ENCODE measurements around the gene PRIMA1. TPM values are rescaled to one million over a fixed set of nuclear protein-coding genes. Genes with fewer than 3 reads are reported as not detected.

The PRIMA1 gene
- total and polyA plus RNA-seq, 2 donors (not counting 1 experiment from before 2014, with no cell fraction given): not detected

- Histone ChIP-seq H3K9me3 (ENCODE audit: control extremely low read depth in 1 of 3, control insufficient read depth in 2 of 3, insufficient read depth in 1 of 3, low read length in 2 of 3) (peaks cover 0 to 3% (median 0%) of the 10 kb centered on the region in 3 donors), H3K36me3 (replicated peaks in 1 of 2; ENCODE audit: control extremely low read depth in 1 of 2, control insufficient read depth in 1 of 2, extremely low read depth in 1 of 2, insufficient read depth in 2 of 2, low read length in 1 of 2) (no peaks in the 10 kb centered on the region), H3K79me2 (ENCODE audit: control insufficient read depth, insufficient read depth, low read length) (no peaks in the 10 kb centered on the region), H3K27ac (ENCODE audit: low read length in 2 of 2) (no peak overlapping the region), H3K4me3 (ENCODE audit: control extremely low read depth in 1 of 5, extremely low read depth in 1 of 5, insufficient read depth in 1 of 5, low read depth in 2 of 5, low read length in 4 of 5) (no peak overlapping the region), H3K9ac (ENCODE audit: low read length) (no peak overlapping the region), H3K4me1 (ENCODE audit: control insufficient read depth in 2 of 2, insufficient read depth in 2 of 2, low read length in 2 of 2) (no peaks in the 10 kb centered on the region), H3K27me3 (replicated peaks in 1 of 4; ENCODE audit: control extremely low read depth in 1 of 4, control insufficient read depth in 3 of 4, insufficient read depth in 4 of 4, low read length in 3 of 4) (no peaks in the 10 kb centered on the region), H4K20me1 (ENCODE audit: control insufficient read depth, insufficient read depth, low read length, poor library complexity, severe bottlenecking) (no peaks in the 10 kb centered on the region), H2AFZ (ENCODE audit: insufficient read depth, low read depth, low read length, poor library complexity, severe bottlenecking) (no peak overlapping the region), H3K4me2 (replicated peaks; ENCODE audit: low read depth, low read length, poor library complexity, severe bottlenecking) (no peak overlapping the region)
- no peak overlapping the region for H3K27ac Mint-ChIP-seq
- ATAC-seq (ENCODE audit: low read depth) (no peak), DNase-seq (no peak)
- H3K27me3 Mint-ChIP-seq: peaks cover 9% of the 10 kb centered on the region
- CTCF ChIA-PET: no interaction called here
- no peaks in the 10 kb centered on the region for H3K4me1 Mint-ChIP-seq
- H3K4me3 Mint-ChIP-seq: no peak overlapping the region
- intact Hi-C loops (cut with micrococcal nuclease): no loop called here
- WGBS (ENCODE audit: insufficient coverage): 91% methylated on average over 7 of the region's 7 CpGs
- TF ChIP-seq CTCF (IDR thresholded peaks at IDR 0.05): no peak
- TF ChIP-seq EZH2 (IDR thresholded peaks at IDR 0.05; ENCODE audit: borderline replicate concordance, insufficient read depth, low read depth, low read length, poor library complexity, severe bottlenecking): no peak
- H3K9me3 Mint-ChIP-seq (ENCODE audit: insufficient read depth): no peaks in the 10 kb centered on the region
- POLR2A ChIA-PET: no interaction called here
These were observed 73.7 kb downstream of the PRIMA1 start for GRCh38 chr14:93714605-93715004.

GRCh38 chr14:93713726-93714405 lies 74.4 kb downstream of the PRIMA1 start:
- Histone ChIP-seq H4K20me1 (ENCODE audit: control insufficient read depth, insufficient read depth, low read length, poor library complexity, severe bottlenecking) (no peaks in the 10 kb centered on the region), H3K4me3 (ENCODE audit: control extremely low read depth in 1 of 5, extremely low read depth in 1 of 5, insufficient read depth in 1 of 5, low read depth in 2 of 5, low read length in 4 of 5) (no peak overlapping the region), H3K27me3 (replicated peaks in 1 of 4; ENCODE audit: control extremely low read depth in 1 of 4, control insufficient read depth in 3 of 4, insufficient read depth in 4 of 4, low read length in 3 of 4) (no peaks in the 10 kb centered on the region), H3K27ac (ENCODE audit: low read length in 2 of 2) (no peak overlapping the region), H3K4me1 (ENCODE audit: control insufficient read depth in 2 of 2, insufficient read depth in 2 of 2, low read length in 2 of 2) (no peaks in the 10 kb centered on the region), H3K9me3 (ENCODE audit: control extremely low read depth in 1 of 3, control insufficient read depth in 2 of 3, insufficient read depth in 1 of 3, low read length in 2 of 3) (peaks cover 0 to 3% (median 0%) of the 10 kb centered on the region in 3 donors), H2AFZ (ENCODE audit: insufficient read depth, low read depth, low read length, poor library complexity, severe bottlenecking) (no peak overlapping the region), H3K36me3 (replicated peaks in 1 of 2; ENCODE audit: control extremely low read depth in 1 of 2, control insufficient read depth in 1 of 2, extremely low read depth in 1 of 2, insufficient read depth in 2 of 2, low read length in 1 of 2) (no peaks in the 10 kb centered on the region), H3K79me2 (ENCODE audit: control insufficient read depth, insufficient read depth, low read length) (no peaks in the 10 kb centered on the region), H3K4me2 (replicated peaks; ENCODE audit: low read depth, low read length, poor library complexity, severe bottlenecking) (no peak overlapping the region), H3K9ac (ENCODE audit: low read length) (no peak overlapping the region)
- no peak for ATAC-seq (ENCODE audit: low read depth)
- Mint-ChIP-seq H3K4me1 (no peaks in the 10 kb centered on the region), H3K27me3 (peaks cover 12% of the 10 kb centered on the region), H3K4me3 (no peak overlapping the region), H3K27ac (no peak overlapping the region), H3K9me3 (ENCODE audit: insufficient read depth) (no peaks in the 10 kb centered on the region)
- 68% methylated on average over 13 of the region's 13 CpGs for WGBS (ENCODE audit: insufficient coverage)
- POLR2A ChIA-PET: no interaction called here
- no peak for DNase-seq
- TF ChIP-seq EZH2 (IDR thresholded peaks at IDR 0.05; ENCODE audit: borderline replicate concordance, insufficient read depth, low read depth, low read length, poor library complexity, severe bottlenecking) (no peak), CTCF (IDR thresholded peaks at IDR 0.05) (no peak)
- intact Hi-C loops (cut with micrococcal nuclease): no loop called here
- CTCF ChIA-PET: no interaction called here
